Muscle layer of duodenum (tissue), 2 donors: ENCODE measurements around the gene CHD6.

Experiments used
- H3K27ac ChIP-seq: one replicate; pipeline ENCODE4 v1.7.0; 2013; ENCODE audit warnings: mild to moderate bottlenecking, low read length
- H3K27me3 ChIP-seq: one replicate; pipeline ENCODE4 v1.7.0; 2013; ENCODE audit warnings: low read depth, mild to moderate bottlenecking, control low read depth, low read length
- H3K36me3 ChIP-seq, 2 donors: one replicate each; pipeline ENCODE4 v1.7.0; 2013; ENCODE audit warnings: low read length in 2 of 2, control low read depth in 1 of 2, mild to moderate bottlenecking in 1 of 2; ENCODE audit not compliant: insufficient read depth in 2 of 2, control insufficient read depth in 1 of 2
- H3K4me1 ChIP-seq, 2 donors: one replicate each; pipeline ENCODE4 v1.7.0; 2013; ENCODE audit warnings: low read length in 2 of 2, mild to moderate bottlenecking in 2 of 2, control low read depth in 1 of 2, moderate library complexity in 1 of 2; ENCODE audit not compliant: insufficient read depth in 2 of 2, control insufficient read depth in 1 of 2
- H3K4me3 ChIP-seq, 2 donors: one replicate each; pipeline ENCODE4 v1.7.0; 2013; ENCODE audit warnings: low read length in 2 of 2, low read depth in 1 of 2, mild to moderate bottlenecking in 1 of 2
- H3K9me3 ChIP-seq, 2 donors: one replicate each; pipeline ENCODE4 v1.7.0; 2013; ENCODE audit warnings: low read length in 2 of 2, control low read depth in 1 of 2, mild to moderate bottlenecking in 1 of 2; ENCODE audit not compliant: control insufficient read depth in 1 of 2
- donor health status: healthy.

Gene CHD6

DNA sequence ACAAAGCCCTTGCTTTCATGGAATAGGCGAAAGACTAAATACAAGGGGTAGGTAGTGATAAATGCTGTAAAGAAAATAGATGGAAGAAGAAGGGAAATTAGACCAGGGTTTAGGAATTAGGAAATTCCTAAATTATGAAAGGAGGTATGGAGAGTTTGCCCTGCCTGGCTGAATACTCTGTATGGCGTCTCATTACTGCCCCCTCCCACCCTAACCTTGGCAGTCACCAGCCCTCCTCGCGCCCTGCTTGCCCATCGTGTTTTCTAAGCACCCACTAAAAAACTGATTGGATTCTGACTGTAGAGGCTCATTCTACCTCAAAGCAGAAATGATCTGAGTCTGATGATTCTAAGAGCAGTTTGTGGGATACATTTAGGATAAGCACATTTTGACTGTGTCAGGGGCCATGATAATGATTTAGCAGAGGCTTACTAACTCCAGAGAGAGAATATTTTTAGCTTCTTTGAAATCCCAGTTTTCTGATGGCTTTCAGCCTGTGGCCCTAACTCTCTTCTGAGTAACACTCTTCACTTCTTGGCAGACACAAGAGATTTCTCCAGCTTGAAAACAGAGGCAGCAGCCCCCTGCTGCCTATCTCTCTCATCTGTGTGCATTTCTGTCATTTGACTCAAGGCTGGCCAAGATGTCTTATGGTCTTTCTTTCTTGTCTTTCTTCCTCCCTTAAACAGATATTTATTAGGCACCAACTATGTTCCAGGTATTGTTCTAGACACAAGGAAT is 1.4 kb upstream of the CHD6 start:
- Histone ChIP-seq H3K9me3 (no peaks in the 10 kb centered on the region), H3K27me3 (no peaks in the 10 kb centered on the region), H3K36me3 (no peaks in the 10 kb centered on the region), H3K27ac (no peak overlapping the region), H3K4me1 (peaks cover 7 to 34% of the 10 kb centered on the region in 2 donors), H3K4me3 (peak overlapping the region in 1 of 2 donors; percentile 82)

DNA sequence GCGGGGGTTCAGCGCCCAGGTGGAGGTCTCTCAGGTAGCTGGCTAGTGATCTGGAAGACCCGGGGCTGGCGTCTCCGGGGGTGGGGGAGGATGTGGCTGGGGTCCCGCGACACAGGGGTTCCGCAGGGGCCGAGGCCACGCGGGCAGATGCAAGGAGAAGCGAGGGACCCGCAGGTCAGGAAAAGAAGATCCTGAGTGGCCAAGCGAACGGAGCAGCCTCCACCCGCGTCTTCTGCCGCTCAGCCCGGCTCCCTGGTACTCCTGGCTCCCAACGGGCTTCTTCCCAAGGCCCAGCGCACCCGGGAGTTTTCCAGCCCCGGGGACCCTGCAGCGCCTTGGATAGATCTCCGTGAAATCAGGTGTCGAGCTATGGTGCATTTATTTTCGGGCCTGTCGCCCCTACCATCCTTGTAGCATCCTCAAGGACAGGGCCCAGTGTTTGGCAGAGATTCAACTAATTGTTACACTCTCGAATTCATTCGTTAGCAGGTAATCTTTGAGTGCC is 682 bp upstream of the CHD6 start:
- H3K4me1 ChIP-seq, result peaks cover 7 to 36% of the 10 kb centered on the region in 2 donors
- peak overlapping the region; percentile 14 to 82 for H3K4me3 ChIP-seq
- H3K9me3 ChIP-seq, result no peaks in the 10 kb centered on the region
- H3K36me3 ChIP-seq, result no peaks in the 10 kb centered on the region
- no peaks in the 10 kb centered on the region for H3K27me3 ChIP-seq
- H3K27ac ChIP-seq, result no peak overlapping the region

DNA sequence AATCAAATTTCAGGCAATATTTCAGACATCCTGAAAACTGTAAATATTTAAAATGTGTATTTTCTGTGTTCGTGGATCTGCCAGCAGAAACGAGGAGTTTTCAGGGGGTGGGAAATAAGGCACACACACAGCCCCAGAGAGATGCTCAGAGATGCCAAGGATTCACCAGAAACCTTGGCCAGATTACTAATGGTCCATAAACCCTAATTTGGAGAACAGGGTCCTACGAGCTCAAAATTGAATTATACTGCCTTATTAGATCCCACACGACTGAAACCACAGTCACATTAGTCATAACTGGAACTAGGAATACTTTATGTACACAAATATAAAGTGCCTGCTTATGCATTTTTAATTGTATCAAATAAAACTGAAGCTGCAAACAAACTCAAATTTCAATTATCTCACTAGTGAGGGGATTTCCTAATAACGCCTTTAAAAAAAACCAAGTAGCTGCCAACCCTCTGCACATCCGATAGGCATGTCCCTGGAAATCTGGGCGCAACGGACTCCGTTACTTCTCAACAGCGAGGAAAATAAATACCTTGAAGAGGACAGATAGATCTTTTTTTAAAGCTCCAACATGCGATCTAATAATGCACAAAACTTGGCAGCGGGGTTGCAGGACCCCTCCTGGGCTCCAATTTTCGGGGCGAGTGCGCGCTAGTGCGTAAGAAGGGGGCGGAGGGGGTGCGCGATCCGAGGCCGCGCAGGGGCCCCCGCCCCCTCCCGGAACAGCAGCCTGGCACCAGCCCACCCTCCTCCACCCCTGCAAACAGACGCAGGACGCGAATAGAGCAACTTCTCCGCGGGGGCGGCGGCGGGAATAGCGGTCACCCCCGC is 897 bp downstream of the CHD6 start:
- H3K27ac ChIP-seq, result peak overlapping the region; percentile 22
- no peaks in the 10 kb centered on the region for H3K36me3 ChIP-seq
- H3K9me3 ChIP-seq, result no peaks in the 10 kb centered on the region
- no peaks in the 10 kb centered on the region for H3K27me3 ChIP-seq
- H3K4me3 ChIP-seq, result peak overlapping the region; percentile 67 to 82
- H3K4me1 ChIP-seq, result peaks cover 7 to 40% of the 10 kb centered on the region in 2 donors

DNA sequence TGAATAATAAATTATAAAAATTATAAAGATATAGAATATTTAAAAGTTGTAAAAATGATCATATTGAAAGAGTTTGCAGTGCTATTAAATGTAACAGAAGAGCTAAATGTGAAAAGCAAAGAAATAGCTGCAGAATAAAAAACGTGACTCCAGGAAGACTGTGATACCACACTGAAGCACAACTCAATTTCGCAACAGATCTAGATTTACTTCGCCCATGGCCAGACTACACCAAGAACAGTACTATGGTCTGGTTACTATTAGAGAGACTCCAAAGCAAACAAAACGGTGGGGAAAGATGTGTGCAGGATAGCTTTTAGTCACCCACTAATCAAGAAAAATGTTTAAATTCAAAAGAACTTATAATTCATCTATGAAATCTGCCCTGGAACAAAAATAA is 1.9 kb downstream of the CHD6 start:
- H3K4me1 ChIP-seq, result peaks cover 7 to 40% of the 10 kb centered on the region in 2 donors
- H3K4me3 ChIP-seq, result peak overlapping the region in 1 of 2 donors; percentile 82
- no peak overlapping the region for H3K27ac ChIP-seq

DNA sequence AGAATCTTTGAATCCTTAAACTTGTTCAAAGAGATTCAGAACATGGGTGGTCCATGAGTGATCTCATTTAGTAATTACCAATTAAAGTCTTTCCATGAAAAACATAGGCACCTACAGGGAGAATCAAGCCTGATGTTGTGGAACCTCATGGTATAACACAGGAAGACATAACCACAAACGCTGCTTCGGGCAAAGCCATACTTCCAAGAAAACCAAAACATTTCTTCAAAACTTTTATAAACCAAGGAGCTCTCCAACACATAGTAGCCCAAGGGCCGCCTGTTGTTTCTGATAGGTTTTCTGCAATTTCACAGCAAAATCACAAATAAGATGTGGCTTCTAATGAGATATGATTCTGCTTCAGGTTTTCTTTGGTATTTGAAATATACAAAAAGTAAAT is 2.5 kb downstream of the CHD6 start:
- Histone ChIP-seq H3K4me3 (no peak overlapping the region), H3K27ac (no peak overlapping the region), H3K9me3 (no peaks in the 10 kb centered on the region), H3K36me3 (no peaks in the 10 kb centered on the region), H3K4me1 (peaks cover 7 to 40% of the 10 kb centered on the region in 2 donors), H3K27me3 (no peaks in the 10 kb centered on the region)

More for the DNA sequence above, 1.9 kb downstream of the CHD6 start:
- Histone ChIP-seq H3K27me3 (no peaks in the 10 kb centered on the region), H3K9me3 (no peaks in the 10 kb centered on the region), H3K36me3 (no peaks in the 10 kb centered on the region)

DNA sequence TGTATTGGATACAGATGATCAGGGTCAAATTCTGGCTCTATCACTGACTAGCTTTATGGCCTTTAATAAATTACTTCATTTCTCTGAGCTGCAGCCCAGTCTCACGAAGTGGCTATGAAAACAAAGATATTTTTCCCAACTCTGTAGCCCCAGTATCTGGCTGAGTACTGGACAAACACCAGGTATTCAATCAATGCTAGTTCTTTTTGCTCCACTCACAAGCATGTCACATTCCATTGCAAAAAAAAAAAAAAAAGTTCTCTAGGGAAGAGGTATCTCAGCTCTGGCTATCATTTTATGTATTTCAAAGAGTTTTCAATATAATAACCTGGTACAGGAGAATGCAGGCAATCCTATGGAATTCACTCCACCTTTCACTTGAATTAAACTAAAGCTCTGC is 3.1 kb downstream of the CHD6 start:
- peaks cover 7 to 40% of the 10 kb centered on the region in 2 donors for H3K4me1 ChIP-seq
- H3K9me3 ChIP-seq, result no peaks in the 10 kb centered on the region

DNA sequence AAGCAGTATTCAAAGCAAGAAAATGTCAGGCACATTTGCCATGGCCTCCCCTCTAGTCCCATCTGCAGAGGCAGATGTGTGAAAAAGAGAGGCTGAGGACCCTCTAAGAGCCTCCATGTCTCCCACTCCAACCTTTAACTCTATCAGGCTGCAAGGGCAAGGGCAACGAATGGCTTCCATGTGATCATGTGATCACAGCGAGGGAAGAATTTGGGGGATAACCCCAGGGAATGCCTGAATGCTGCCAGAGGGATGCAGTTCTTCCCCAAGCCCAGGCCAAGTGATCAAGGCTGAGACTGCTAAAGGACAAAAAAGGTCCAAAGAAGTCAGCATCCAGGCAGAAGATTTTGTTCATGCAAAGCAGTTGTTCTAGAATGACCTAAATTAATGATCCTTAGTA is 4.9 kb downstream of the CHD6 start:
- no peaks in the 10 kb centered on the region for H3K36me3 ChIP-seq
- no peaks in the 10 kb centered on the region for H3K9me3 ChIP-seq
- H3K4me1 ChIP-seq, result peaks cover 7 to 35% of the 10 kb centered on the region in 2 donors
- H3K4me3 ChIP-seq, result no peak overlapping the region
- no peak overlapping the region for H3K27ac ChIP-seq
- H3K27me3 ChIP-seq, result no peaks in the 10 kb centered on the region

More for the DNA sequence above, 3.1 kb downstream of the CHD6 start:
- Histone ChIP-seq H3K36me3 (no peaks in the 10 kb centered on the region), H3K4me3 (no peak overlapping the region), H3K27ac (no peak overlapping the region), H3K27me3 (no peaks in the 10 kb centered on the region)

DNA sequence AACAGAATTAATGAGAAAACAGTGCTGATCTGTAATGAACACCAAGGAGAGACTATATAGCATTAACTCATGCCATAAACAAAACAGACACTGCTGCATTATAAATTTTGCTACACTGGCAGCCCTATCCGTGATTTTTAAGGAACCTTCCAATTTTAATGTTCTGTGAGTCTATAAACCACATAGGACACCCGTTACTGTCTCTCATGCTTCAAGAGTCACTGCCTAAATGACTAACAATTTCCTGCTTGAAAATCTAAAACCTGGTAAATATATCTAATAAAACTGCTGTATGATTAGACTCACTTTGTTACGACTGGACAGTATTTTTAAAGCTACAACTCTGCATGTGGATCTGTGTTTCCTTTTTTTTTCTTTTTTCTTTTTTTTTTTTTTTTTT is 8.7 kb downstream of the CHD6 start:
- Histone ChIP-seq H3K9me3 (no peaks in the 10 kb centered on the region), H3K27ac (no peak overlapping the region), H3K4me3 (no peak overlapping the region), H3K27me3 (no peaks in the 10 kb centered on the region), H3K36me3 (no peaks in the 10 kb centered on the region), H3K4me1 (peaks cover 0 to 5% of the 10 kb centered on the region in 2 donors)

DNA sequence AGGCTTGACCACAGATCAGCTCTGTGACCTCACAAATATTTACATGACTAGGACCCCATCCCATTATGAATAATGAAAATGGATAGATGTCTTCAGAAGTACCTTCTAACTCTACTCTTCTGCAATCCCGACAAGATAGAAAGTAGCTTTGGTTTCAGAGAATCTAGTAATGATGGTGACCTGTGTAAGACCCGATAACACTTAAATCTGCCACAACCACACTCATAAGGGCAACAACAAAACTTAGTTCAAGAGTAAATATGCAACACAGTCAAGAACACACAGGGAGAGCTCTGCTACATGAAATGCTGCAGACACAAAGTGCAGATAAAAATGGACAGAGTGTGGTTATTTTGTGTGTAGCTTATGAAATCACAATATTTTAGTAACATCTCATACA is 9.6 kb downstream of the CHD6 start:
- Histone ChIP-seq H3K27me3 (no peaks in the 10 kb centered on the region), H3K4me1 (peaks cover 0 to 4% of the 10 kb centered on the region in 2 donors), H3K36me3 (no peaks in the 10 kb centered on the region), H3K4me3 (no peak overlapping the region), H3K9me3 (no peaks in the 10 kb centered on the region), H3K27ac (no peak overlapping the region)

DNA sequence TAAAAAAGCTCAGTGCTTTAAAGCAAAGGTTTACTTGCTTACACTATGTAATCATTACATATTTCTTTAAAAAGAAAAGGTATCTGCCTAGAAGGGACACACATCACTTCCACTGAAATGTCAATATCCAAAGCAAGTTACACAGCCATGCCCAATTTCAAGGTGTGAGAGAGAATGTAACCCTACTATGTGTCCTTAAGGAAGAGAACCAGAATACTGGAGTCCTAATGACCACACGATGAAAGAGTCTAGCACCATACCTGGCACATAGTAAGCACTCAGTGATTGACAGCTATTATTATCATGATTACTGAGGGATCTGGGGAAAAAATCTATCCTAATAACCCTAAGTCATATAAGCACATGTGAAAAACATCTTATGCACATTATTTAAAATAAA is 10.4 kb downstream of the CHD6 start:
- Histone ChIP-seq H3K27ac (no peak overlapping the region), H3K27me3 (no peaks in the 10 kb centered on the region), H3K4me1 (no peaks in the 10 kb centered on the region)

DNA sequence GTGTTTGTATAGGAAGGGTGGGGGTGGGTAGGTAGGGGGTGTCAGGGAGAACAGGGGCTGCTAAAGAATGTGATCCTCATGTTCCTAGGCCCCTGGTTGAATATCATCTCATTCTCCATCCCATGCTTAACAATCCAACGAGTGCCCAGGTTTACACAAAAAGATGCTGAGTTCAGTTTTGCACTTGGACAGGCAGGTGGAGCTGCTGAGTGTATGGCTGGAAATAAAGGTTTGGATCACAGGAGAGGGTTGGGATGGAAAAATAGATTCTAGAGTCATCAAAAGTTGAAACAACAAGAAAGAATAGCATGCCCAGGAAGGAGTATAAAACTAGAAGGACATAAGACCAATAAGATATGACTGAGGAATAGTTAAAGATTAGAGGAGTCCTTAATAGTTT is 14.2 kb downstream of the CHD6 start:
- no peak overlapping the region for H3K27ac ChIP-seq
- H3K4me1 ChIP-seq, result no peaks in the 10 kb centered on the region
- H3K36me3 ChIP-seq, result no peaks in the 10 kb centered on the region
- no peaks in the 10 kb centered on the region for H3K27me3 ChIP-seq
- H3K4me3 ChIP-seq, result no peak overlapping the region
- peaks cover 17 to 19% of the 10 kb centered on the region in 2 donors for H3K9me3 ChIP-seq

More for the DNA sequence above, 10.4 kb downstream of the CHD6 start:
- H3K9me3 ChIP-seq, result no peaks in the 10 kb centered on the region
- no peaks in the 10 kb centered on the region for H3K36me3 ChIP-seq
- H3K4me3 ChIP-seq, result no peak overlapping the region
